ENCODE results near the gene TMIGD1. TPM values are rescaled to one million over a fixed set of nuclear protein-coding genes. Genes with fewer than 3 reads are reported as not detected.
A peak's percentile ranks its signal among the peaks of the same experiment; 100 is the strongest.

TMIGD1 gene
- total RNA-seq, 1 donor from 2014 or later, result not detected

DNA sequence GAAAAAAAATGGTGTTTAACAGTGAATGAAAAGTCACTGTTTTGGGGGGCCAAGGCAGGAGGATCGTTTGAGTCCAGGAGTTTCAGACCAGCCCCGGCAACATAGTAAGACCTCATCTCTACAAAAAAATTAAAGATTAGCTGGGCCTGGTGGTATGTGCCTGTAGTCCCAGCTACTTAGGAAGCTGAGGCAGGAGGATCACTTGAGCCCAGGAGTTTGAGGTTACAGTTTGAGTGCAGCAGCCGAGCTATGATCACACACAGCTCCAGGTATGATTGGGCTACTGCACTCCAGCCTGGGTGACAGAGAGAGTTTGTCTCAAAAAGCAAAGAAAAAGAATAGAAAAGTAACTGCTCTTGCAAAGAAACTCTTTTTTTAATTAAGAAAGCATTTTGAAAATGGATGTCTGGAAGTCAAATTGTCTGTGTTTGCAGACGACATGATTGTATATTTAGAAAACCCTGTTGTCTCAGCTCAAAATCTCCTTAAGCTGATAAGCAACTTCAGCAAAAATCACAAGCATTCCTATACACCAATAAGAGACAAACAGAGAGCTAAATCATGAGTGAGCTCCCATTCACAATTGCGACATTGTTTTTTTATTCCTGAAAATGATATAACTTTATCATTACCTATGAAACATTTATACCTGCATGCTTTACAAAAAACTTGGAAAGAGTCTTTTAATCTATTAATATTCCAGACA lies 24.4 kb upstream of the TMIGD1 start:
- no peaks in the 10 kb centered on the region for H3K27me3 Mint-ChIP-seq (ENCODE audit: insufficient read depth, low read depth)
- TF ChIP-seq CTCF (IDR thresholded peaks at IDR 0.05) (no peak), EZH2 (IDR thresholded peaks at IDR 0.05) (no peak), EZH2phosphoT487 (IDR thresholded peaks at IDR 0.05) (no peak)
- Histone ChIP-seq H2AFZ (replicated peaks) (peak overlapping the region; percentile 51), H3K36me3 (no peaks in the 10 kb centered on the region), H3K4me1 (no peaks in the 10 kb centered on the region), H3K79me2 (ENCODE audit: low read depth) (no peaks in the 10 kb centered on the region), H3K27ac (no peak overlapping the region), H3F3A (ENCODE audit: low read depth) (peaks cover 7% of the 10 kb centered on the region), H3K4me2 (no peak overlapping the region), H3K4me3 (no peak overlapping the region), H4K20me1 (ENCODE audit: low read depth) (no peaks in the 10 kb centered on the region), H3K27me3 (no peaks in the 10 kb centered on the region), H3K9me3 (ENCODE audit: low read depth) (no peaks in the 10 kb centered on the region), H3K9ac (no peak overlapping the region)
- H3K27ac Mint-ChIP-seq, result no peak overlapping the region
- H3K4me3 Mint-ChIP-seq, result no peak overlapping the region
- no peak for DNase-seq (ENCODE audit: low spot score)
- H3K4me1 Mint-ChIP-seq, result peaks cover 4% of the 10 kb centered on the region
- H3K36me3 Mint-ChIP-seq, result no peaks in the 10 kb centered on the region
- H3K9me3 Mint-ChIP-seq, result peaks cover 8% of the 10 kb centered on the region

- Mint-ChIP-seq H3K4me1 (peaks cover 4% of the 10 kb centered on the region), H3K9me3 (peaks cover 8% of the 10 kb centered on the region), H3K27ac (no peak overlapping the region), H3K4me3 (no peak overlapping the region), H3K36me3 (no peaks in the 10 kb centered on the region), H3K27me3 (ENCODE audit: insufficient read depth, low read depth) (no peaks in the 10 kb centered on the region)
- Histone ChIP-seq H3K36me3 (no peaks in the 10 kb centered on the region), H3F3A (ENCODE audit: low read depth) (peaks cover 7% of the 10 kb centered on the region), H3K9ac (no peak overlapping the region), H4K20me1 (ENCODE audit: low read depth) (no peaks in the 10 kb centered on the region), H3K4me3 (no peak overlapping the region), H3K27me3 (no peaks in the 10 kb centered on the region), H3K4me2 (no peak overlapping the region), H3K4me1 (no peaks in the 10 kb centered on the region), H3K27ac (no peak overlapping the region), H3K79me2 (ENCODE audit: low read depth) (no peaks in the 10 kb centered on the region), H2AFZ (replicated peaks) (no peak overlapping the region), H3K9me3 (ENCODE audit: low read depth) (no peaks in the 10 kb centered on the region)
- TF ChIP-seq CTCF (IDR thresholded peaks at IDR 0.05), result no peak
- no peak for TF ChIP-seq EZH2 (IDR thresholded peaks at IDR 0.05)
- no peak for TF ChIP-seq EZH2phosphoT487 (IDR thresholded peaks at IDR 0.05)
- no peak for DNase-seq (ENCODE audit: low spot score)
These were observed 23.6 kb upstream of the TMIGD1 start for GRCh38 chr17:30357476-30357875.

DNA sequence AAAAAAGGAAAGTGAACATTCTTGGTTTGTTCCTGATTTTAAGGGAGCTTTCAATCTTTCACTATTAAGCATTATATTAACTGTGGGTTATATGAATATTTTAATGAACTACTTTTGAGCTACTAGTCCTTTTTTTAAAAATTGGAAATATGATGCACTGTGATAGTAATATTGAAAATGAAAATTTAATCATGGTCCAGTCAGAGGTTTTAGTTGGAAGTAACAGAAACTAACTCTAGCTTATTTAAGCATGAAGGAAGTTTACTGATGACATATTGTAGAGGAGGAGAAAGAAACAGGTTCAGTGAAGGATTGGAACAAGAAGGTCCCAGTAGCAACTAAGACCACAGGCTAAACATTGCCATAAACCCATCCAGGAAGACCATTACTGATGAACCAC lies 20.8 kb upstream of the TMIGD1 start:
- TF ChIP-seq EZH2phosphoT487 (IDR thresholded peaks at IDR 0.05) (no peak), EZH2 (IDR thresholded peaks at IDR 0.05) (no peak), CTCF (IDR thresholded peaks at IDR 0.05) (no peak)
- H3K27me3 Mint-ChIP-seq (ENCODE audit: insufficient read depth, low read depth), result no peaks in the 10 kb centered on the region

More for the DNA sequence above, 20.8 kb upstream of the TMIGD1 start:
- Mint-ChIP-seq H3K27ac (no peak overlapping the region), H3K4me1 (peaks cover 4% of the 10 kb centered on the region), H3K36me3 (no peaks in the 10 kb centered on the region), H3K9me3 (peaks cover 2% of the 10 kb centered on the region), H3K4me3 (no peak overlapping the region)
- H3K36me3 ChIP-seq, result no peaks in the 10 kb centered on the region
- no peak for DNase-seq (ENCODE audit: low spot score)
- no peaks in the 10 kb centered on the region for H3K79me2 ChIP-seq (ENCODE audit: low read depth)
- H3F3A ChIP-seq (ENCODE audit: low read depth), result peaks cover 7% of the 10 kb centered on the region
- H3K9ac ChIP-seq, result no peak overlapping the region
- no peaks in the 10 kb centered on the region for H4K20me1 ChIP-seq (ENCODE audit: low read depth)
- no peaks in the 10 kb centered on the region for H3K4me1 ChIP-seq
- no peak overlapping the region for H2AFZ ChIP-seq (replicated peaks)
- no peaks in the 10 kb centered on the region for H3K27me3 ChIP-seq
- no peak overlapping the region for H3K4me2 ChIP-seq
- H3K9me3 ChIP-seq (ENCODE audit: low read depth), result no peaks in the 10 kb centered on the region
- no peak overlapping the region for H3K27ac ChIP-seq
- H3K4me3 ChIP-seq, result no peak overlapping the region

Data from neural progenitor cell (in vitro differentiated cells).